Neutrophil (primary cell): ENCODE results near the gene ATAD3C.
"Not testable (repeated sequence)": the region's sequence is repeated elsewhere in the genome, so short reads cannot be mapped to it uniquely, and the experiment has no call there.

Source experiments
- H3K27ac ChIP-seq: fragments of 200-600 bp; sonication (generic); 2 replicates; pipeline ENCODE4 v1.5.1; 2016; ENCODE audit warnings: mild to moderate bottlenecking, moderate library complexity
- H3K27me3 ChIP-seq: fragments of 200-600 bp; sonication (generic); 2 replicates; pipeline ENCODE4 v1.6.0; 2016; ENCODE audit warnings: mild to moderate bottlenecking
- H3K36me3 ChIP-seq: fragments of 200-600 bp; sonication (generic); 2 replicates; pipeline ENCODE4 v1.5.1; 2017
- H3K4me1 ChIP-seq, 2 experiments: fragments of 200-600 bp in 1 of 2; sonication (generic) in 1 of 2; 1 replicate in 1 of 2; 2 replicates in 1 of 2; pipeline versions ENCODE4 v1.5.1 to v1.6.1; 2013 to 2016; ENCODE audit warnings: low read depth in 1 of 2, low read length in 1 of 2, mild to moderate bottlenecking in 1 of 2, moderate library complexity in 1 of 2; ENCODE audit not compliant: control insufficient read depth in 1 of 2, insufficient read depth in 1 of 2
- H3K4me3 ChIP-seq, 2 experiments: fragments of 200-600 bp in 1 of 2; sonication (generic) in 1 of 2; 1 replicate in 1 of 2; 2 replicates in 1 of 2; pipeline ENCODE4 v1.5.1; 2013 to 2016; ENCODE audit warnings: low read depth in 1 of 2, low read length in 1 of 2, mild to moderate bottlenecking in 1 of 2, moderate library complexity in 1 of 2
- H3K9me3 ChIP-seq: fragments of 200-600 bp; sonication (generic); 2 replicates; pipeline ENCODE4 v1.5.1; 2016
- CTCF ChIP-seq: fragments of 200-600 bp; sonication (generic); IDR thresholded peaks from 2 replicates; pipeline ENCODE4 v1.5.1; 2016; ENCODE audit warnings: antibody characterized with exemption

The ATAD3C gene

GRCh38 chr1:1439546-1440261 lies 9.8 kb upstream of the ATAD3C start:
- no peak for TF ChIP-seq CTCF
- Histone ChIP-seq H3K27me3 (peaks cover 47% of the 10 kb centered on the region), H3K4me1 (peaks cover 6 to 11% of the 10 kb centered on the region in 2 experiments), H3K36me3 (no peaks in the 10 kb centered on the region), H3K9me3 (no peaks in the 10 kb centered on the region), H3K27ac (no peak overlapping the region), H3K4me3 (no peak overlapping the region)

DNA sequence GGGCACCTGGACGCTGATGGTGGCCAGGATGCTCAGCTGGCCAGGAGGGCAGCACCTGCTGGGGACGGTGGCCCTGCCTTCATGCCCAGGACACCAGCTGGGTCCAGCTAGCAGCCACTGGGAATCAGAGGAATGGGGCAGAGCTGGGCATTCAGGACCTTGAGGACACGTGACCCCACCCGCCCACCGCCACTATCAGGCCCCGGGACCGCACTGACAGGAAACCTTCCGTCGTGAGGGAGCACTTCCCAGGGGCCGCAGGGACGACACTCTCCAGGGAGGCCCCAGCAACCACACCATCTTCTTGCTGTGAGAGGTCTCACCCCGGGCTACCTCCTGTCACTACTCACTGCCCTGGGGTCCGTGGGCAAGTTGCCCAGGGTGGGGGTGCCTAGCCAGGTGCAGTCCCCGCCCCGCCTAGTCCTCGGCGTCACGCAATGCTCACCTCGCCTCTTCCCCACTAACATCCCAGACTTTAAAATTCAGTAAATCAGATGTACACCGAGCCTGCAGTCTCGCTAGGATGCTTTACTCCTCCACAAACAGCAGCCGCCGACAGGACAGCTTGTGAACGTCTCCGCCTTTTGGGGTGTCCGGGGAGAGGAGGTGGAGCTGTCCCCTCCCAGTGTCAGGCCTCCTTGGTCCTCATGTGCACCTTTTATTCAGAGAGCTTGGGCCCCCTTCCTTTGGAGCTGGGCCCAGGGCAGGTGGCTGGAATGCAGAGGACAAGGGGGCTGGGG lies 9.1 kb upstream of the ATAD3C start:
- no peak for TF ChIP-seq CTCF
- peaks cover 6 to 7% of the 10 kb centered on the region in 2 experiments for H3K4me1 ChIP-seq
- no peaks in the 10 kb centered on the region for H3K36me3 ChIP-seq
- H3K27ac ChIP-seq, result no peak overlapping the region
- no peak overlapping the region for H3K4me3 ChIP-seq
- H3K9me3 ChIP-seq, result no peaks in the 10 kb centered on the region
- peaks cover 40% of the 10 kb centered on the region for H3K27me3 ChIP-seq

DNA sequence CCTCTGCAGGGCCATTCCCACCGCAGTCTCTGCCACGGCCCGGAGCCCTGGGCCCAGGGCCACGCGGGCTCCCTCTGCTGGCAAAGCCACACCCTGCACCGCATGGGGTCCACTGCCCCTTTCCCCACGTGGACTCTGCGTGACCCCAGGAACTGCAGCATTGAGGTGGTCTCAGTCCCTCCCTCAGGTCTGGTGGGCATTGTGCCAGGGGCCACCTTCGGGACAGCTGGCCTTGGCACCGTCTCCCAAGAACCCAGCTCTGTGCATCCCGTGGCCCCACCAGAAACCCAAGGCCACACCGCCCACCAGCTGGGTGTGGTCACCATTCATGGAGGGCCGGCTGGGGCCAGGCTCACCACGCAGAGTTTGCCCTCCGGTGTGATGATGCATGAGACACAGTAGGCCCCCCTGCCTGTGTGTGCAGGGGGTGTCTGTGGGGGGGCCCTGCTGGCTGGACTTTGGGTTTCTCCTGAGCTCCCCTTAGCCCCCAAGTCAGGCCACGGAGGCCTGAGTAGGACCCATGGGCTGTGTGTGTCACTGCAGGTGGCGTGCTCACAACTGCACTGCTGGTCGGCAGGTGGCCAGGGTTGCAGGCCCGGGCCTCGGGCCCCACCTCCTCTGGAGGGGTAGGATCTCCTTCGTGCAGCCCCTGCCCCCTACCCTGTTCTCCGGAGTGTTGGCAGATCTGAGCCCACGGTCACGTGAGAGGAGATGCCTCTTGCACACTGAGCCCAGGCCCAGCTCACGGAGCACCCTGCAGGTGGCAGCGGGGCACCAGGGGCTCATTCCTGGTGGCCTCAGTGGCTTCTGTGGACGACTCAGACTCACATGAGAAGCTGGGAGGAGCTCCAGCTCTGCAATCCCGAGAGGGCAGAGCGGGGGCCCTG lies 8.2 kb upstream of the ATAD3C start:
- TF ChIP-seq CTCF, result peak; percentile 66
- no peak overlapping the region for H3K27ac ChIP-seq
- peaks cover 2% of the 10 kb centered on the region in 2 experiments for H3K4me1 ChIP-seq
- peaks cover 32% of the 10 kb centered on the region for H3K27me3 ChIP-seq
- H3K36me3 ChIP-seq, result no peaks in the 10 kb centered on the region
- H3K4me3 ChIP-seq, result no peak overlapping the region
- no peaks in the 10 kb centered on the region for H3K9me3 ChIP-seq

GRCh38 chr1:1442069-1442770 lies 7.3 kb upstream of the ATAD3C start:
- H3K4me3 ChIP-seq, result no peak overlapping the region
- H3K4me1 ChIP-seq, result no peaks in the 10 kb centered on the region
- no peaks in the 10 kb centered on the region for H3K36me3 ChIP-seq
- H3K9me3 ChIP-seq, result no peaks in the 10 kb centered on the region
- H3K27ac ChIP-seq, result no peak overlapping the region
- peaks cover 22% of the 10 kb centered on the region for H3K27me3 ChIP-seq
- TF ChIP-seq CTCF, result no peak

DNA sequence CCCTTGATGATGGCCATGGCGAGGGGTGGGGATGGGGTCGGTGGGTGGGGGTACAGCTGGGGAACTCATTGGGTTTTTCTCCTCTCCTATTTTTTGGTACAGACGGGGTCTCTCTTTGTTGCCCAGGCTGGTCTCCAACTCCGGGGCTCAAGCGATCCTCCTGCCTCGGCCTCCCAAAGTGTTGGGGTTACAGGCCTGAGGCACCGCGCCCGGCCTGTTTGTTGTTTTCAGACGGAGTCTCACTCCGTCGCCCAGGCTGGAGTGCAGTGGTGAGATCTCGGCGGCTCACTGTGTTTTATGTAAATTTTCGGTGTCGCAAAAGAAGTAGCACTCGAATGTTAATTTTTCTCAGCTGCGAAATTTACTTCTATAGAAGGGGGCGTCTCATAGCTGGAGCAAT lies 2.9 kb upstream of the ATAD3C start:
- H3K36me3 ChIP-seq, H3K9me3 ChIP-seq, H3K27ac ChIP-seq, H3K4me3 ChIP-seq, H3K27me3 ChIP-seq, H3K4me1 ChIP-seq: not testable (repeated sequence)

DNA sequence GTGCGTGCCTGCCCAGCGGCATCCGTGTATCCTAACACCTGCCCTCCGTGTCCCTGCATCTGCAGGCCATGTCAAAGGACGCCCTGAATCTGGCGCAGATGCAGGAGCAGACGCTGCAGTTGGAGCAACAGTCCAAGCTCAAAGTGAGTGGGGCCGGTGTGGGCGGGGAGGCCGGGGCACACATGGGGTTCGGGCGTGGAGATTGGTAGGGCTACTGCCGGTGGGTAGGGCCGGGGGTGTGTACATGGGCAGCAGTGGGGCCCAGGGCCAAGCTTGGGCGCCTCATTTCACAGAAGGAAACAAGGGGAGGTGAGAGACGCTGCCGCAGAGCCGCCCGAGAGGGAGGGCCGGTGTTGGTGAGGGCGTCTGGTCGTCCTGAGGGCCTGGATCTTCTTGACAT lies 1.1 kb downstream of the ATAD3C start:
- not testable (repeated sequence) for H3K9me3 ChIP-seq

More for the DNA sequence above, 1.1 kb downstream of the ATAD3C start:
- H3K4me3 ChIP-seq, H3K27ac ChIP-seq, H3K27me3 ChIP-seq, H3K4me1 ChIP-seq, H3K36me3 ChIP-seq: not testable (repeated sequence)
